ENCODE data around the gene GNL3.

GNL3 gene

GRCh38 chr3:52694528-52695189 lies 8.8 kb downstream of the GNL3 start:
- no peak for DNase-seq (ENCODE audit: low read depth)
- no peak for TF ChIP-seq CTCF (IDR thresholded peaks at IDR 0.05; ENCODE audit: control insufficient read depth, insufficient read depth, low read depth, low read length, missing control alignments)
- H3K4me3 ChIP-seq (ENCODE audit: control insufficient read depth, low read depth, low read length), result no peak overlapping the region

- H3K4me3 ChIP-seq (ENCODE audit: control insufficient read depth, low read depth, low read length), result no peak overlapping the region
- TF ChIP-seq CTCF (IDR thresholded peaks at IDR 0.05; ENCODE audit: control insufficient read depth, insufficient read depth, low read depth, low read length, missing control alignments), result no peak
- DNase-seq (ENCODE audit: low read depth), result no peak
Measured at GRCh38 chr3:52695798-52696671, 10.2 kb downstream of the GNL3 start.

GRCh38 chr3:52696830-52697631 lies 11.2 kb downstream of the GNL3 start:
- DNase-seq (ENCODE audit: low read depth), result no peak
- no peak overlapping the region for H3K4me3 ChIP-seq (ENCODE audit: control insufficient read depth, low read depth, low read length)
- TF ChIP-seq CTCF (IDR thresholded peaks at IDR 0.05; ENCODE audit: control insufficient read depth, insufficient read depth, low read depth, low read length, missing control alignments), result no peak

- TF ChIP-seq CTCF (IDR thresholded peaks at IDR 0.05; ENCODE audit: control insufficient read depth, insufficient read depth, low read depth, low read length, missing control alignments), result no peak
- no peak for DNase-seq (ENCODE audit: low read depth)
- no peak overlapping the region for H3K4me3 ChIP-seq (ENCODE audit: control insufficient read depth, low read depth, low read length)
Measured at GRCh38 chr3:52697632-52697965, 11.8 kb downstream of the GNL3 start.

- DNase-seq (ENCODE audit: low read depth), result no peak
- no peak overlapping the region; the same call in none of the 2 replicates for H3K4me3 ChIP-seq (ENCODE audit: control insufficient read depth, low read depth, low read length)
- TF ChIP-seq CTCF (IDR thresholded peaks at IDR 0.05; ENCODE audit: control insufficient read depth, insufficient read depth, low read depth, low read length, missing control alignments), result no peak
Measured at GRCh38 chr3:52703341-52703740, 17.5 kb downstream of the GNL3 start.

GRCh38 chr3:52704611-52705437 lies 19.0 kb downstream of the GNL3 start:
- H3K4me3 ChIP-seq (ENCODE audit: control insufficient read depth, low read depth, low read length), result peak overlapping the region; percentile 92
- no peak for DNase-seq (ENCODE audit: low read depth)
- TF ChIP-seq CTCF (IDR thresholded peaks at IDR 0.05; ENCODE audit: control insufficient read depth, insufficient read depth, low read depth, low read length, missing control alignments), result no peak
